SH-SY5Y (cell line): ENCODE results near the gene ARHGAP36.

Source experiments
- GATA2 ChIP-seq: IDR thresholded peaks from 2 replicates; pipeline ENCODE4 v1.6.1; 2011; ENCODE audit warnings: mild to moderate bottlenecking, low read depth, low read length
- GATA3 ChIP-seq: IDR thresholded peaks from 2 replicates; pipeline ENCODE4 v1.6.1; 2011; ENCODE audit warnings: low read depth, mild to moderate bottlenecking, low read length, moderate library complexity

DNA sequence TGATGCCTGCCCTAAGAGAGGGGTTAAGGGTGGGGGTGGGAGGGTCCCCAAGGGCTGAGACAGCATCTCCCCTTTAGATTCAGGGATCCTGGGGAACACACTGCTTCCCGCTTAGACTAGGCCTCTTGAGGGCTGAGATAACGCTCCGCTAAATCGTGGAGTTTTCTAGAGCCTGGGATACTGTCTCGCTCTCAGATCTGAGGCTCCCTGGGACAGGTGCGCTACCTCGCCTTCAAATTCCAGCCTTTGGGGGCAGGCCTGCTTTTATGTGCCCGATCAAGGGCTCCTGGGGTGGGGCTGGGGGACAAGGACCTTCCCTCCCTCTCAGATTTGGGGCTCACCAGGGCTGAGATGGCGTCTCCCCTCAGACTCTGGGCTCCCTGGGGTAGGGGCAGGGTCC, 440 bp upstream of the ARHGAP36 start:
- TF ChIP-seq GATA2 (no peak), GATA3 (no peak)
